Breast epithelium (tissue), 4 donors: ENCODE measurements around the gene TMC8. TPM values are rescaled to one million over a fixed set of nuclear protein-coding genes. Genes with fewer than 3 reads are reported as not detected.

ENCODE experiments used
- DNase-seq, 2 donors: peaks; one replicate each; pipeline ENCODE4 v3.0.0-alpha.2; 2019; ENCODE audit warnings: low spot score in 2 of 2
- H3K27ac ChIP-seq, 2 donors: fragments of 200-600 bp; sonication (generic) in 1 of 2; one replicate each; pipeline ENCODE4 v1.5.1; 2016 to 2019; ENCODE audit warnings: mild to moderate bottlenecking in 1 of 2
- H3K27me3 ChIP-seq, 2 donors: fragments of 200-600 bp; sonication (generic) in 1 of 2; one replicate each; pipeline versions ENCODE4 v1.5.1 to v1.6.0; 2017 to 2019; ENCODE audit warnings: control low read depth in 1 of 2, mild to moderate bottlenecking in 1 of 2
- H3K36me3 ChIP-seq: fragments of 200-600 bp; one replicate; pipeline ENCODE4 v1.5.1; 2019
- H3K4me1 ChIP-seq, 2 donors: fragments of 200-600 bp; sonication (generic); one replicate each; pipeline ENCODE4 v1.5.1; 2016 to 2019; ENCODE audit warnings: control low read depth in 1 of 2
- H3K4me3 ChIP-seq, 3 donors: fragments of 200-600 bp; sonication (generic); 1 replicate in 2 of 3; 2 replicates in 1 of 3; pipeline ENCODE4 v1.5.1; 2016 to 2019; ENCODE audit warnings: mild to moderate bottlenecking in 3 of 3, moderate library complexity in 2 of 3
- H3K9me3 ChIP-seq, 2 donors: fragments of 200-600 bp; sonication (generic) in 1 of 2; one replicate each; pipeline ENCODE4 v1.5.1; 2016 to 2019; ENCODE audit warnings: control low read depth in 1 of 2
- CTCF ChIP-seq, 3 donors: fragments of 450-650 bp; IDR thresholded peaks; one replicate each; pipeline ENCODE4 v1.5.1; 2016 to 2017; ENCODE audit warnings: antibody characterized with exemption in 3 of 3, mild to moderate bottlenecking in 3 of 3, moderate library complexity in 3 of 3
- POLR2A ChIP-seq: fragments of 450-650 bp; IDR thresholded peaks from one replicate; pipeline ENCODE4 v1.6.1; 2016; ENCODE audit warnings: antibody characterized with exemption, mild to moderate bottlenecking, moderate library complexity
- POLR2AphosphoS5 ChIP-seq, 3 donors: sonication (generic); formaldehyde crosslinking; IDR thresholded peaks; one replicate each; pipeline ENCODE4 v1.6.1; 2017; ENCODE audit warnings: antibody characterized with exemption in 3 of 3
- intact Hi-C: fragments of 100-400 bp; cut with DNase I; formaldehyde crosslinking; loops from one replicate; pipeline ENCODE4 v1.15.1; 2023; ENCODE audit warnings: low total_unique reads
- total RNA-seq, 3 donors: library from RNA; depleted of rRNA; stranded (reverse); fragments of >200 nt; gene quantifications; one replicate each; pipeline ENCODE4 v1.1.0, GENCODE V29; 2016

TMC8 gene
- total RNA-seq, 3 donors from 2014 or later: 4.2 to 9.9 (median 8.8) TPM

GRCh38 chr17:78183916-78184315, 53.3 kb downstream of the TMC8 start:
- no peak for DNase-seq
- Histone ChIP-seq H3K9me3 (no peaks in the 10 kb centered on the region), H3K4me1 (peaks cover 3 to 10% of the 10 kb centered on the region in 2 donors), H3K36me3 (no peaks in the 10 kb centered on the region), H3K27ac (peak overlapping the region; percentile 52 to 76), H3K27me3 (no peaks in the 10 kb centered on the region), H3K4me3 (no peak overlapping the region)
- intact Hi-C loops: no loop called here
- TF ChIP-seq CTCF (IDR thresholded peaks at IDR 0.05) (no peak), POLR2A (no peak), POLR2AphosphoS5 (IDR thresholded peaks at IDR 0.05) (no peak)

GRCh38 chr17:78184351-78184750, 53.8 kb downstream of the TMC8 start:
- Histone ChIP-seq H3K27ac (peak overlapping the region; percentile 52 to 76), H3K36me3 (no peaks in the 10 kb centered on the region), H3K4me3 (no peak overlapping the region), H3K4me1 (peaks cover 3 to 10% of the 10 kb centered on the region in 2 donors), H3K9me3 (no peaks in the 10 kb centered on the region), H3K27me3 (no peaks in the 10 kb centered on the region)
- DNase-seq: peak in 1 of 2 donors; percentile 64
- TF ChIP-seq CTCF (IDR thresholded peaks at IDR 0.05): no peak
- no peak for TF ChIP-seq POLR2A
- TF ChIP-seq POLR2AphosphoS5 (IDR thresholded peaks at IDR 0.05): no peak
- intact Hi-C loops: no loop called here

GRCh38 chr17:78184868-78185267, 54.3 kb downstream of the TMC8 start:
- intact Hi-C loops: loop anchor here (5.0 kb wide), 1 partner anchor 1028 kb away; no protein-coding TSS in a partner anchor
- Histone ChIP-seq H3K27me3 (no peaks in the 10 kb centered on the region), H3K4me1 (peaks cover 3 to 10% of the 10 kb centered on the region in 2 donors), H3K27ac (peak overlapping the region; percentile 52 to 76), H3K36me3 (no peaks in the 10 kb centered on the region), H3K9me3 (no peaks in the 10 kb centered on the region), H3K4me3 (no peak overlapping the region)
- DNase-seq: no peak
- TF ChIP-seq POLR2A (no peak), POLR2AphosphoS5 (IDR thresholded peaks at IDR 0.05) (no peak), CTCF (IDR thresholded peaks at IDR 0.05) (no peak)

GRCh38 chr17:78185981-78186691, 55.6 kb downstream of the TMC8 start:
- TF ChIP-seq POLR2A (no peak), CTCF (IDR thresholded peaks at IDR 0.05) (no peak), POLR2AphosphoS5 (IDR thresholded peaks at IDR 0.05) (no peak)
- no peaks in the 10 kb centered on the region for H3K36me3 ChIP-seq
- H3K27me3 ChIP-seq: no peaks in the 10 kb centered on the region
- DNase-seq: no peak
- H3K4me3 ChIP-seq: peak overlapping the region; percentile 46 to 71 (median 49)
- peak overlapping the region; percentile 76 to 81 for H3K27ac ChIP-seq
- H3K4me1 ChIP-seq: peaks cover 3 to 10% of the 10 kb centered on the region in 2 donors
- H3K9me3 ChIP-seq: no peaks in the 10 kb centered on the region
- intact Hi-C loops: loop anchor here (5.0 kb wide), 1 partner anchor 1029 kb away; no protein-coding TSS in a partner anchor
